ENCODE data around the gene ARHGAP25. TPM values are rescaled to one million over a fixed set of nuclear protein-coding genes. Genes with fewer than 3 reads are reported as not detected.
A peak's percentile ranks its signal among the peaks of the same experiment; 100 is the strongest.

The ARHGAP25 gene
- total RNA-seq, 1 donor, result 3.0 TPM

GRCh38 chr2:68828887-68829708, 94.5 kb downstream of the ARHGAP25 start:
- peak; percentile 98 for DNase-seq (ENCODE audit: low read depth)
- H3K4me3 ChIP-seq (ENCODE audit: low read depth, low read length), result no peak overlapping the region
- TF ChIP-seq, protein P1, sequence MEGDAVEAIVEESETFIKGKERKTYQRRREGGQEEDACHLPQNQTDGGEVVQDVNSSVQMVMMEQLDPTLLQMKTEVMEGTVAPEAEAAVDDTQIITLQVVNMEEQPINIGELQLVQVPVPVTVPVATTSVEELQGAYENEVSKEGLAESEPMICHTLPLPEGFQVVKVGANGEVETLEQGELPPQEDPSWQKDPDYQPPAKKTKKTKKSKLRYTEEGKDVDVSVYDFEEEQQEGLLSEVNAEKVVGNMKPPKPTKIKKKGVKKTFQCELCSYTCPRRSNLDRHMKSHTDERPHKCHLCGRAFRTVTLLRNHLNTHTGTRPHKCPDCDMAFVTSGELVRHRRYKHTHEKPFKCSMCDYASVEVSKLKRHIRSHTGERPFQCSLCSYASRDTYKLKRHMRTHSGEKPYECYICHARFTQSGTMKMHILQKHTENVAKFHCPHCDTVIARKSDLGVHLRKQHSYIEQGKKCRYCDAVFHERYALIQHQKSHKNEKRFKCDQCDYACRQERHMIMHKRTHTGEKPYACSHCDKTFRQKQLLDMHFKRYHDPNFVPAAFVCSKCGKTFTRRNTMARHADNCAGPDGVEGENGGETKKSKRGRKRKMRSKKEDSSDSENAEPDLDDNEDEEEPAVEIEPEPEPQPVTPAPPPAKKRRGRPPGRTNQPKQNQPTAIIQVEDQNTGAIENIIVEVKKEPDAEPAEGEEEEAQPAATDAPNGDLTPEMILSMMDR (IDR thresholded peaks at IDR 0.05; ENCODE audit: insufficient read depth, low read depth, low read length), result no peak

DNA sequence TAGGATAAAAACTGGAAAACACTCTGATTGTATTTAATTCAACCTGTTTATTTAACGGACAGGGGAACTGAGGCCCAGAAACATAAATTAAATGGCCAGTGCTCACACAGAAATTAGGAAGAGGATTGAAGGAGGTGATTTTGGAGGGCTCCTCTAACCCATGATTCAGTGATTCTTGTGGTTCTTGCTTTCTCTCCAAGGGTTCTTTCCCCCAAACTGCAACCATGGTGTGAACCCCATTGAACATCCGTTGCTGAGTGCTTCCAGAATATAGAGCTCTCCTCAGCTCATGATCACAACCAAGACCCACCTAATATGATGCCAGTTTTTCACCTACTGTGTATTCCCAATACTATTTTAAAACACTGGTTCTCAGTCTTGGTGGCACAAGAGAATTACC, 95.1 kb downstream of the ARHGAP25 start:
- no peak for DNase-seq (ENCODE audit: low read depth)
- H3K4me3 ChIP-seq (ENCODE audit: low read depth, low read length), result no peak overlapping the region
- TF ChIP-seq, protein P1 (IDR thresholded peaks at IDR 0.05; ENCODE audit: insufficient read depth, low read depth, low read length), result no peak

DNA sequence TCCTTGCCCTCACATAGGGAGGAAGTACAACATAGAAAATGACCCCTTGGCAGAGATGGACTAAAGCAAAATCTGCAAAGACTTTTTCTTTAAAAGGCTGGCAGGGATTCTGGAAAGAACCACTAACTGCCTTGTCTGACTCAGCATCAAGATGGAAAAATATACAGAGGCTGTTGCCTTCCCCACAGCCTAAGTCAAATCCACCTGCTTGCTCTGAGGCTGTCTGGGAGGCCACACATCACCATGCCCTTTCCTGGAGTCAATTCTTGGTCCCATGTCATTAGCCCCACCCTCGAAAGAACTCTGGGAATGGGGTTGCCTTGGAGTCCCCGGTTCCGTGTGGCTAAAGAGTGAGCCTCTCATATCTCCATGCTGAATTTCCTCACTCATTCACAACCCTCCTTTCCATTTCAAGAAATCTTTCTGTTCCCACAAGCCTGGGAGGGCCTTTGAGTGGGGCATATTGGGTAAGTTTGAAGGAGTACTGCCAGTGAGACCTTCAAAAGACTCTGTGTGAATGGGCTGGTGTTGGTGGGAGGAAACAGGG, 97.1 kb downstream of the ARHGAP25 start:
- no peak overlapping the region for H3K4me3 ChIP-seq (ENCODE audit: low read depth, low read length)
- TF ChIP-seq, protein P1 (IDR thresholded peaks at IDR 0.05; ENCODE audit: insufficient read depth, low read depth, low read length), result no peak
- peak; percentile 44 for DNase-seq (ENCODE audit: low read depth)

GRCh38 chr2:68832233-68832869, 97.7 kb downstream of the ARHGAP25 start:
- TF ChIP-seq, protein P1 (IDR thresholded peaks at IDR 0.05; ENCODE audit: insufficient read depth, low read depth, low read length), result no peak
- peak; percentile 82 for DNase-seq (ENCODE audit: low read depth)
- H3K4me3 ChIP-seq (ENCODE audit: low read depth, low read length), result no peak overlapping the region

DNA sequence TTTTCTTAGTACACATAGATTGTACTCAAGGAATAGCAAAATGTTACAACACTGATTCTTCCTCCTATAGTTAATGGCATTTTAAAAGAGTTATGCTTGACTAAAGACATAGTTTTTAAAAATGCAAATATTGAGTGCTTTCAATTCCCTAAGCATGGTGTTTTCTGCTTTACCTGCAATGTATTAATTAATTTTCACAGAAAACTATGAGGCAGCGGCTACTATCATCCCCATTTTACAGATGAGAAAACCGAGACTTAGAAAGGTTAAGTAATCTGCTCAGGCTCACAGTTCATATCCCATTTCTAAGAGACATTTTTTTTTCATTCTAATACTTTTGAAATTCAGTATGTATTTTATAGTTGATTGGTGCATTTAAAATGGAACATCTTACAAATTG, 98.6 kb downstream of the ARHGAP25 start:
- no peak overlapping the region for H3K4me3 ChIP-seq (ENCODE audit: low read depth, low read length)
- TF ChIP-seq, protein P1 (IDR thresholded peaks at IDR 0.05; ENCODE audit: insufficient read depth, low read depth, low read length), result no peak
- DNase-seq (ENCODE audit: low read depth), result no peak

DNA sequence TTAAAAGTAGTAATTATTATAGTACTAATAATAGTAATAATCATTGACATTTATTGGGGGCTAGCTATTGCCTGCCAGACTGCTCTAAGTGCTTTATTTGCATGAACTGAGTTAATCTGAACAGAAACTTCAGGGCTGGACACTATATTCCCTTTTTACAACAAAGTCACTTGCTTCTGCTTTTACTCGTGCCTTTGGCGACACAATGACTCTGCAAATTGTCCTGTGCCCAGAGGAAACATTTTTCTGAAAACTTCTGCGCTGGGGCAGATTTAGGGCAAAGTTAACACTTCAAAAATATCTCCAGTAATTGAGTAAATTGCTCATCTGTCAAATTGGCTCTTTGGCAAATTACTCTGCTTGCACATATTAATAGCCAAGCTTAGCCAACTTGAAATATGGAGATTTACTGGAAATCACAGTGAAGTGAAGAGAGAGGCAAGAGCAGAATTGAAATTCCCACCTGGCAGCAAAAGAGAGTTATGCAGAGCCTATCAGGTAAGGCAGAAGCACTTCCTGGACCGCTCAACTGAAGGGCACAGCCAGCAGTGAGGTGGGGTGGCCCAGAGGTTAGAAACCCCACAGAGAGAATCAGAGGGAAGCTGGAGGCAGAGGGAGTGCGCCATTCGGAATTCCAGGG, 100.2 kb downstream of the ARHGAP25 start:
- TF ChIP-seq, protein P1 (IDR thresholded peaks at IDR 0.05; ENCODE audit: insufficient read depth, low read depth, low read length), result no peak
- H3K4me3 ChIP-seq (ENCODE audit: low read depth, low read length), result no peak overlapping the region
- no peak for DNase-seq (ENCODE audit: low read depth)

All from fibroblast of villous mesenchyme (primary cell).